Mesothelial cell of epicardium (in vitro differentiated cells): ENCODE data around the gene EIF2S2. TPM values are rescaled to one million over a fixed set of nuclear protein-coding genes. Genes with fewer than 3 reads are reported as not detected.
A peak's percentile ranks its signal among the peaks of the same experiment; 100 is the strongest.

Experiments used
- DNase-seq, 2 experiments: peaks; one replicate each; pipeline ENCODE4 v3.0.0; 2021; ENCODE audit warnings: low spot score in 2 of 2; ENCODE audit not compliant: unreplicated experiment in 2 of 2
- H3K27ac Mint-ChIP-seq: 2 replicates; pipeline ENCODE4 v1.8.0; 2021; ENCODE audit warnings: mixed read lengths
- H3K27me3 Mint-ChIP-seq: 2 replicates; pipeline ENCODE4 v1.8.0; 2021; ENCODE audit warnings: low read depth, mixed read lengths
- H3K36me3 Mint-ChIP-seq: 2 replicates; pipeline ENCODE4 v1.8.0; 2021; ENCODE audit warnings: mixed read lengths
- H3K4me1 Mint-ChIP-seq: 2 replicates; pipeline ENCODE4 v1.8.0; 2021; ENCODE audit warnings: mixed read lengths
- H3K4me3 Mint-ChIP-seq: 2 replicates; pipeline ENCODE4 v1.8.0; 2021; ENCODE audit warnings: mild to moderate bottlenecking, moderate library complexity, mixed read lengths
- H3K9me3 Mint-ChIP-seq: 2 replicates; pipeline ENCODE4 v1.8.0; 2021; ENCODE audit warnings: mixed read lengths
- CTCF ChIP-seq: fragments of 200-600 bp; sonication (generic); IDR thresholded peaks from one replicate; pipeline ENCODE4 v1.5.0; 2021; ENCODE audit warnings: antibody characterized with exemption; ENCODE audit not compliant: unreplicated experiment
- microRNA-seq: library from miRNA; unstranded; fragments of <30 nt; microRNA quantifications from one replicate; pipeline ENCODE4 v1.2.0, GENCODE V29; 2021; ENCODE audit warnings: inconsistent platforms, mixed read lengths
- total RNA-seq: library from RNA; stranded (reverse); gene quantifications from 3 replicates; pipeline ENCODE4 v1.2.1, GENCODE V29; 2021

Gene EIF2S2
- total RNA-seq, 1 donor from 2014 or later, result 45.5 TPM

DNA sequence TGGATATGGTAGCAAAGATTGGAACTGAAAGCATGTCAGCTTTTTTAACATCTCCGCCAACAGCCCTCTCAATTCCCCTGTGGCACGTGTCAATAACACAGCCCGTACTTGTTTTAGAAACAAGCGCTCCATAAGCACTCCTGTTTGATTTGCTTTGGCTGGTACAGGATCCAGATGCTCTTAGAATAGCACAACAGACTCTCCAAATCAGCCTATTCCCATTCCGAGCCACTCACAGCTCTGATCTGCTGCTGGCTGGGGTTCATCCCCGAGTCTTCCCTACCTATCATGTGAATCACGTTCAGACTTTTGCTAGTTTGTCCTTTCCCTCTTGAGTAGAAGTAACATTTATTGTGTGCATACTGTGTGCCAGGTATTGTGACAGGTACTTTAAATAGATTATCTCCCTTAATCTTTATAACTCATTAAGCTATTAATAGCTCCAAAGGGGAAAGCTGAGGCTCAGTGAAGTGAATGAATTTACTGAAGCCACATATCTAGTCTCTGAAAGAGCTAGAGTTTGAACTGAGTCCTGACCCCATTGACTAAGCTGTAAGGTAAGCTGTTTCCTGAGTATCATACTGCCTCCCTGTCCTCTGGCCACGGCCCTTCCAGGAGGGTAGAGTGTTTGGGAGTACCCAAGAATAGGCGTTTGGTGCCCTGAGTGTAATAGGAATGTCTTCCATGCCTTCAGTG, 71.6 kb downstream of the EIF2S2 start:
- no peaks in the 10 kb centered on the region for H3K9me3 Mint-ChIP-seq
- no peaks in the 10 kb centered on the region for H3K27me3 Mint-ChIP-seq
- no peak overlapping the region for H3K4me3 Mint-ChIP-seq
- H3K27ac Mint-ChIP-seq, result peak overlapping the region; percentile 19
- no peaks in the 10 kb centered on the region for H3K36me3 Mint-ChIP-seq
- no peak for TF ChIP-seq CTCF
- DNase-seq, result no peak
- H3K4me1 Mint-ChIP-seq, result peaks cover 14% of the 10 kb centered on the region

Small RNA genes within 50 kb of the gene (microRNA-seq; reads per million reads assigned to microRNA genes)
- gene MIR4755, result not detected

Other genes starting within 250 kb of the EIF2S2 start
- gene RALY, start 118.3 kb downstream of the EIF2S2 start, total RNA-seq, result 139 to 141 TPM (median 140 TPM) in 3 replicates
- gene ASIP, start 129.2 kb upstream of the EIF2S2 start, total RNA-seq, result not detected in 3 replicates
- 149 to 152 TPM (median 150 TPM) in 3 replicates for gene AHCY, start 191.1 kb upstream of the EIF2S2 start, total RNA-seq